Ishikawa (cell line): ENCODE measurements around the gene CDCA7.

ENCODE experiments used
- CEBPB ChIP-seq: IDR thresholded peaks from 2 replicates; pipeline ENCODE4 v1.6.1; 2012
- CREB1 ChIP-seq: IDR thresholded peaks from 2 replicates; pipeline ENCODE4 v1.6.1; 2012; ENCODE audit warnings: low read depth
- EGR1 ChIP-seq: IDR thresholded peaks from 2 replicates; pipeline ENCODE4 v1.6.1; 2012
- EP300 ChIP-seq: IDR thresholded peaks from 2 replicates; pipeline ENCODE4 v1.6.1; 2012; ENCODE audit warnings: borderline replicate concordance
- FOXM1 ChIP-seq: IDR thresholded peaks from 2 replicates; pipeline ENCODE4 v1.6.1; 2012; ENCODE audit warnings: low read depth, borderline replicate concordance
- NFIC ChIP-seq: IDR thresholded peaks from 2 replicates; pipeline ENCODE4 v1.6.1; 2012
- RAD21 ChIP-seq: IDR thresholded peaks from 2 replicates; pipeline ENCODE4 v1.6.1; 2012; ENCODE audit warnings: low read depth
- TAF1 ChIP-seq: IDR thresholded peaks from 2 replicates; pipeline ENCODE4 v1.6.1; 2012; ENCODE audit warnings: low read depth, mild to moderate bottlenecking
- TCF12 ChIP-seq: IDR thresholded peaks from 2 replicates; pipeline ENCODE4 v1.6.1; 2012; ENCODE audit warnings: low read depth
- TEAD4 ChIP-seq: IDR thresholded peaks from 2 replicates; pipeline ENCODE4 v1.6.1; 2012
- YY1 ChIP-seq: IDR thresholded peaks from 2 replicates; pipeline ENCODE4 v1.6.1; 2012; ENCODE audit warnings: low read depth
- ZBTB7A ChIP-seq: IDR thresholded peaks from 2 replicates; pipeline ENCODE4 v1.6.1; 2012; ENCODE audit warnings: low read depth
- TF ChIP-seq, protein P1 (sequence below): IDR thresholded peaks from 2 replicates; pipeline ENCODE4 v1.6.1; 2012
- TF ChIP-seq, protein P2 (sequence below): IDR thresholded peaks from 2 replicates; pipeline ENCODE4 v1.6.1; 2012
- TF ChIP-seq, protein P3 (sequence below): IDR thresholded peaks from 2 replicates; pipeline ENCODE4 v1.6.1; 2012; ENCODE audit warnings: low read depth, mild to moderate bottlenecking

The CDCA7 gene

DNA sequence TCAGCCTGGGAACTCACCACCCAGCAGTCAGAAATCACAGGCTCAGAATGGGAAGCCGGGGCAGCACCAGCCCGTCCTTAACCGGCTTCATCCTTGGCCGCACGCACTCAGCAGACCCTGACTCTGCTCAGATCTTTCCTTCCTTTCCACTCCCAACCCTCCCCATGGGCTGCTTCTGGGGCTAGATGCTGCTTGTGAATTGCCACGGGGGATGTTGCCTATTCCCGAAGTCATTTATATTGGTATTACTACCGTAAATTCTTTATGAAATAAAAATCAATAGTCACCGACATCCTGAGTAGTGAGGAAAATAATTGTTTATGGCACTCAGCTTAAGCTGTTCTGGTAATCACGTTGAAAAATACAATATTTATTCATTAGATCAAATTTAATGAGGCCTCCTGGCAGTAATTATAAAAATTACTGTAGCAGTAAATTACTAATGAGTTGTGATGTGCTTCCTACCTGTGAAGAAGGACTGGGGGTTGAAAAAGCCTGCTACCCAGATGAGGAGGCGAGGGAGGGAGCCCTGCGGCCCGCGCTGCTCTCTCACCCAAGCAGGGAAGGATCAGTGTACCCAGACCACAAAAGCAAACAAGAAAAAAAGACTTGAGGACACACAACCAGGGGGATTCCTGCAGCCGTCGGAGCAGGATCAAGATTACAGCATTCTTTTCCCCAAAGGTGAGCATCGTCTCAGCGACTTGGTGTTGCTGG is 31.5 kb downstream of the CDCA7 start:
- no peak for TF ChIP-seq TEAD4
- TF ChIP-seq CREB1, result no peak
- no peak for TF ChIP-seq EGR1
- TF ChIP-seq FOXM1, result no peak
- TF ChIP-seq RAD21, result no peak
- TF ChIP-seq TAF1, result no peak
- no peak for TF ChIP-seq YY1
- no peak for TF ChIP-seq TCF12
- TF ChIP-seq, protein P1, sequence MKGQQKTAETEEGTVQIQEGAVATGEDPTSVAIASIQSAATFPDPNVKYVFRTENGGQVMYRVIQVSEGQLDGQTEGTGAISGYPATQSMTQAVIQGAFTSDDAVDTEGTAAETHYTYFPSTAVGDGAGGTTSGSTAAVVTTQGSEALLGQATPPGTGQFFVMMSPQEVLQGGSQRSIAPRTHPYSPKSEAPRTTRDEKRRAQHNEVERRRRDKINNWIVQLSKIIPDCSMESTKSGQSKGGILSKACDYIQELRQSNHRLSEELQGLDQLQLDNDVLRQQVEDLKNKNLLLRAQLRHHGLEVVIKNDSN, result no peak
- TF ChIP-seq, protein P2, sequence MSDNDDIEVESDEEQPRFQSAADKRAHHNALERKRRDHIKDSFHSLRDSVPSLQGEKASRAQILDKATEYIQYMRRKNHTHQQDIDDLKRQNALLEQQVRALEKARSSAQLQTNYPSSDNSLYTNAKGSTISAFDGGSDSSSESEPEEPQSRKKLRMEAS, result no peak
- no peak for TF ChIP-seq EP300
- TF ChIP-seq CEBPB, result no peak
- TF ChIP-seq ZBTB7A, result no peak
- no peak for TF ChIP-seq NFIC
- TF ChIP-seq, protein P3, sequence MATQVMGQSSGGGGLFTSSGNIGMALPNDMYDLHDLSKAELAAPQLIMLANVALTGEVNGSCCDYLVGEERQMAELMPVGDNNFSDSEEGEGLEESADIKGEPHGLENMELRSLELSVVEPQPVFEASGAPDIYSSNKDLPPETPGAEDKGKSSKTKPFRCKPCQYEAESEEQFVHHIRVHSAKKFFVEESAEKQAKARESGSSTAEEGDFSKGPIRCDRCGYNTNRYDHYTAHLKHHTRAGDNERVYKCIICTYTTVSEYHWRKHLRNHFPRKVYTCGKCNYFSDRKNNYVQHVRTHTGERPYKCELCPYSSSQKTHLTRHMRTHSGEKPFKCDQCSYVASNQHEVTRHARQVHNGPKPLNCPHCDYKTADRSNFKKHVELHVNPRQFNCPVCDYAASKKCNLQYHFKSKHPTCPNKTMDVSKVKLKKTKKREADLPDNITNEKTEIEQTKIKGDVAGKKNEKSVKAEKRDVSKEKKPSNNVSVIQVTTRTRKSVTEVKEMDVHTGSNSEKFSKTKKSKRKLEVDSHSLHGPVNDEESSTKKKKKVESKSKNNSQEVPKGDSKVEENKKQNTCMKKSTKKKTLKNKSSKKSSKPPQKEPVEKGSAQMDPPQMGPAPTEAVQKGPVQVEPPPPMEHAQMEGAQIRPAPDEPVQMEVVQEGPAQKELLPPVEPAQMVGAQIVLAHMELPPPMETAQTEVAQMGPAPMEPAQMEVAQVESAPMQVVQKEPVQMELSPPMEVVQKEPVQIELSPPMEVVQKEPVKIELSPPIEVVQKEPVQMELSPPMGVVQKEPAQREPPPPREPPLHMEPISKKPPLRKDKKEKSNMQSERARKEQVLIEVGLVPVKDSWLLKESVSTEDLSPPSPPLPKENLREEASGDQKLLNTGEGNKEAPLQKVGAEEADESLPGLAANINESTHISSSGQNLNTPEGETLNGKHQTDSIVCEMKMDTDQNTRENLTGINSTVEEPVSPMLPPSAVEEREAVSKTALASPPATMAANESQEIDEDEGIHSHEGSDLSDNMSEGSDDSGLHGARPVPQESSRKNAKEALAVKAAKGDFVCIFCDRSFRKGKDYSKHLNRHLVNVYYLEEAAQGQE, result no peak

DNA sequence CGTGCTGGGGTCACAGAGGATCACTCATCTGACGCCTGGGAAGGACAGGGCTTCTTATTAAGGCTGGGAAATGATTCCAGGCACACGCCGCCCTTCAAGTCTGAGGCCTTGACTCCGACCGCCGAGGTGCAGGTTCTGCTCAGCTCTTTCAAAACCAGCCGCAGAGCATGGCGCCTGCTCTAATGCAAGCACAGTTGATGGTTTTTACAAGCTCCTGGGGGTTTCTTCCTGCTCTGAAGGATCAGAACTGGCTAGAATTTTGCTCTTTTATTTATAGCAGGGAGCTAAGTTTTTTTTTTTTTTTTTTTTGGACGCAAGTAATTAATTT is 32.0 kb downstream of the CDCA7 start:
- TF ChIP-seq TAF1 (no peak), RAD21 (no peak), EP300 (no peak), EGR1 (no peak)
- TF ChIP-seq, protein P1, result no peak

DNA sequence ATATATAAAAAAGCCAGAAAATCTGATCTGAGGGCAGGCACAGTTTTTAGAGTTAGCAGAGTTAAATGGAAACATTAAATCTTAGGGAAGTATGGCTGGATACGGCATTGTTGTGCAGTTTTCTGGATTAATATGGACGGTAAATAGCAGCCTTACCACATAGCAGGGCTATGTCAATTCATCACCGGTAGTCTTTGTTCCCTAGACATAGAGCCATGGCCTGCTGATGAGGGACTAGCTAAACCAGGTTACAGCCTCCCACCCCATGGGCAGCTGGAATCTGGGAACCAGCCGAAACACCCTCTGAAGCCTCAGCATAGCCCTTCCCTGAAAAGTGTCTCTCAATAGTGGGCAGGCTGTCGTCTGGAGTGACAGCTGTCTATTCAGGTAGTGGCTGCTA is 32.4 kb downstream of the CDCA7 start:
- TF ChIP-seq, protein P1, result no peak
- no peak for TF ChIP-seq EGR1
- no peak for TF ChIP-seq CREB1
- no peak for TF ChIP-seq YY1
- TF ChIP-seq EP300, result no peak
- TF ChIP-seq ZBTB7A, result no peak
- no peak for TF ChIP-seq TAF1
- TF ChIP-seq, protein P3, result no peak
- TF ChIP-seq FOXM1, result no peak
- TF ChIP-seq TEAD4, result no peak
- TF ChIP-seq, protein P2, result no peak
- TF ChIP-seq TCF12, result no peak
- no peak for TF ChIP-seq RAD21
- TF ChIP-seq CEBPB, result no peak
- no peak for TF ChIP-seq NFIC

DNA sequence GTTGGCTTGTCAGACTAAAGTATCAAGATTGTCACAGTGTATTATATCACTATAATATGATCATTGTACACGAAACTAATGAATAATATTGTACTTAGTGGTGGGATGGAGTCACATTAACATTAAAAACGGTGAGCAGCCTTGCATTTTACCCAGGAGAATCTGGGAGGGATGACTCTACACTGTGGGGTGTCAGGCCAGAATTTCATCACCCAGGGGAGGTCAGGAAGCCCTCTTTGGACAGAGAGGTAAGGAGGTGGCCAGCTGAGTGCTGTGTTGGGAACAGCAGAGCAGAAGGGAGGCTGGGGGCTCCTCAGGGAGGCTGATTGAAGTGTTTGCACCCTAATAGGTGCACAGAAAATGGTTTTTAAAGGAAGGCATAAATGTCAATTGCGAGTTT is 33.0 kb downstream of the CDCA7 start:
- no peak for TF ChIP-seq TEAD4
- no peak for TF ChIP-seq CREB1
- TF ChIP-seq NFIC, result no peak
- no peak for TF ChIP-seq FOXM1
- TF ChIP-seq TAF1, result no peak
- TF ChIP-seq, protein P1, result no peak
- TF ChIP-seq, protein P3, result no peak
- TF ChIP-seq TCF12, result no peak
- no peak for TF ChIP-seq EP300
- no peak for TF ChIP-seq CEBPB
- TF ChIP-seq, protein P2, result no peak
- TF ChIP-seq ZBTB7A, result no peak
- no peak for TF ChIP-seq YY1
- no peak for TF ChIP-seq EGR1
- TF ChIP-seq RAD21, result no peak
